ENCODE data around the gene MB21D2.

MB21D2 gene

GRCh38 chr3:192772240-192772894 is 145.3 kb downstream of the MB21D2 start:
- DNase-seq = no peak
- Histone ChIP-seq H3K9me3 (peaks cover 0 to 18% (median 15%) of the 10 kb centered on the region in 3 donors), H3K27ac (no peak overlapping the region), H3K27me3 (no peaks in the 10 kb centered on the region), H3K4me3 (no peak overlapping the region), H3K4me1 (no peaks in the 10 kb centered on the region), H3K36me3 (no peaks in the 10 kb centered on the region)
- intact Hi-C loops (cut with DNase I; ENCODE audit: low total_unique reads) = no loop called here
- no peak for TF ChIP-seq CTCF (IDR thresholded peaks at IDR 0.05)

- Histone ChIP-seq H3K27ac (no peak overlapping the region), H3K27me3 (no peaks in the 10 kb centered on the region), H3K4me3 (no peak overlapping the region), H3K9me3 (no peaks in the 10 kb centered on the region), H3K4me1 (no peaks in the 10 kb centered on the region), H3K36me3 (no peaks in the 10 kb centered on the region)
- intact Hi-C loops (cut with DNase I; ENCODE audit: low total_unique reads) = no loop called here
- no peak for TF ChIP-seq CTCF (IDR thresholded peaks at IDR 0.05)
- no peak for DNase-seq
These were observed 159.0 kb downstream of the MB21D2 start for GRCh38 chr3:192758654-192759053.

- no peaks in the 10 kb centered on the region for H3K27me3 ChIP-seq
- intact Hi-C loops (cut with DNase I; ENCODE audit: low total_unique reads) = no loop called here
- no peak for TF ChIP-seq CTCF (IDR thresholded peaks at IDR 0.05)
- H3K27ac ChIP-seq = no peak overlapping the region
- no peaks in the 10 kb centered on the region for H3K9me3 ChIP-seq
- DNase-seq = no peak
- H3K4me3 ChIP-seq = no peak overlapping the region
- H3K4me1 ChIP-seq = no peaks in the 10 kb centered on the region
- no peaks in the 10 kb centered on the region for H3K36me3 ChIP-seq
These were observed 166.5 kb downstream of the MB21D2 start for GRCh38 chr3:192751148-192751547.

- no peak for DNase-seq
- no peaks in the 10 kb centered on the region for H3K27me3 ChIP-seq
These were observed 167.5 kb downstream of the MB21D2 start for GRCh38 chr3:192750201-192750600.

GRCh38 chr3:192747746-192748145 is 169.9 kb downstream of the MB21D2 start:
- no peak overlapping the region for H3K4me3 ChIP-seq
- TF ChIP-seq CTCF (IDR thresholded peaks at IDR 0.05) = no peak

More at GRCh38 chr3:192750201-192750600, 167.5 kb downstream of the MB21D2 start:
- Histone ChIP-seq H3K27ac (no peak overlapping the region), H3K9me3 (no peaks in the 10 kb centered on the region), H3K4me3 (no peak overlapping the region), H3K36me3 (no peaks in the 10 kb centered on the region), H3K4me1 (no peaks in the 10 kb centered on the region)
- intact Hi-C loops (cut with DNase I; ENCODE audit: low total_unique reads) = no loop called here
- TF ChIP-seq CTCF (IDR thresholded peaks at IDR 0.05) = no peak

GRCh38 chr3:192747145-192747544 is 170.5 kb downstream of the MB21D2 start:
- DNase-seq = no peak
- H3K27me3 ChIP-seq = no peaks in the 10 kb centered on the region
- H3K4me3 ChIP-seq = no peak overlapping the region
- no peaks in the 10 kb centered on the region for H3K4me1 ChIP-seq
- no peaks in the 10 kb centered on the region for H3K36me3 ChIP-seq
- no peaks in the 10 kb centered on the region for H3K9me3 ChIP-seq
- H3K27ac ChIP-seq = no peak overlapping the region
- no peak for TF ChIP-seq CTCF (IDR thresholded peaks at IDR 0.05)
- intact Hi-C loops (cut with DNase I; ENCODE audit: low total_unique reads) = no loop called here

More at GRCh38 chr3:192747746-192748145, 169.9 kb downstream of the MB21D2 start:
- Histone ChIP-seq H3K27me3 (no peaks in the 10 kb centered on the region), H3K27ac (no peak overlapping the region), H3K4me1 (no peaks in the 10 kb centered on the region), H3K36me3 (no peaks in the 10 kb centered on the region), H3K9me3 (no peaks in the 10 kb centered on the region)
- DNase-seq = no peak
- intact Hi-C loops (cut with DNase I; ENCODE audit: low total_unique reads) = no loop called here

All from tibial artery (tissue), 4 donors.